ENCODE measurements around the gene DOK6.

DNA sequence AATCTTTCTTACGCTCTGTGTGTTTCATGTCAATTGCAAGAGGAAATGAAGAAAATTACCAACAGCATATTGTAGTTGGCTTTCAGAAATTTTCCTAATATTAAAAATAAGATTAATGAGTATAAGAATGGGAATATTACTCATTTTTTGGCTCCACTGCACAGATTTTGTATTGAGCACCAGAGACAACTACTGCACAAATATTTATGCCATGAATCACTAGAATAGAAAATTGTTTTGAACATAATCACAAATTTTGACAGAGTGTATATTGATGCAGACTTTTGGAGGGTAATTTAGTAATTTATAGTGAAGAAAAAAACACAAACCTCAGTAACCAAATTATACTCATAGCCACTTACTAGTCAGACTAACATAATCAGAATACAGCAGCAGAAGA is 118.3 kb downstream of the DOK6 start:
- TF ChIP-seq, protein P1, sequence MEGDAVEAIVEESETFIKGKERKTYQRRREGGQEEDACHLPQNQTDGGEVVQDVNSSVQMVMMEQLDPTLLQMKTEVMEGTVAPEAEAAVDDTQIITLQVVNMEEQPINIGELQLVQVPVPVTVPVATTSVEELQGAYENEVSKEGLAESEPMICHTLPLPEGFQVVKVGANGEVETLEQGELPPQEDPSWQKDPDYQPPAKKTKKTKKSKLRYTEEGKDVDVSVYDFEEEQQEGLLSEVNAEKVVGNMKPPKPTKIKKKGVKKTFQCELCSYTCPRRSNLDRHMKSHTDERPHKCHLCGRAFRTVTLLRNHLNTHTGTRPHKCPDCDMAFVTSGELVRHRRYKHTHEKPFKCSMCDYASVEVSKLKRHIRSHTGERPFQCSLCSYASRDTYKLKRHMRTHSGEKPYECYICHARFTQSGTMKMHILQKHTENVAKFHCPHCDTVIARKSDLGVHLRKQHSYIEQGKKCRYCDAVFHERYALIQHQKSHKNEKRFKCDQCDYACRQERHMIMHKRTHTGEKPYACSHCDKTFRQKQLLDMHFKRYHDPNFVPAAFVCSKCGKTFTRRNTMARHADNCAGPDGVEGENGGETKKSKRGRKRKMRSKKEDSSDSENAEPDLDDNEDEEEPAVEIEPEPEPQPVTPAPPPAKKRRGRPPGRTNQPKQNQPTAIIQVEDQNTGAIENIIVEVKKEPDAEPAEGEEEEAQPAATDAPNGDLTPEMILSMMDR (conservative IDR thresholded peaks at IDR 0.05; ENCODE audit: low read depth, low read length): no peak
- no peak for TF ChIP-seq EZH2 (IDR thresholded peaks at IDR 0.05; ENCODE audit: low read length, unreplicated experiment)
- no peak for TF ChIP-seq EZH2phosphoT487 (IDR thresholded peaks at IDR 0.05; ENCODE audit: borderline replicate concordance, low read length)
